Testis (tissue), 2 donors: Measurements from ENCODE around the gene PCSK7.

Experiments
- POLR2A ChIP-seq: fragments of 450-650 bp; IDR thresholded peaks from one replicate; pipeline ENCODE4 v1.6.1; 2017; ENCODE audit warnings: antibody characterized with exemption, mild to moderate bottlenecking, moderate library complexity
- TF ChIP-seq, protein P1 (sequence below), 3 experiments: fragments of 450-650 bp in 2 of 3; fragments of 200-600 bp in 1 of 3; sonication (generic) in 1 of 3; IDR thresholded peaks; one replicate each; pipeline ENCODE4 v1.5.1; 2016 to 2019; ENCODE audit warnings: antibody characterized with exemption in 3 of 3, mild to moderate bottlenecking in 2 of 3, moderate library complexity in 1 of 3

DNA sequence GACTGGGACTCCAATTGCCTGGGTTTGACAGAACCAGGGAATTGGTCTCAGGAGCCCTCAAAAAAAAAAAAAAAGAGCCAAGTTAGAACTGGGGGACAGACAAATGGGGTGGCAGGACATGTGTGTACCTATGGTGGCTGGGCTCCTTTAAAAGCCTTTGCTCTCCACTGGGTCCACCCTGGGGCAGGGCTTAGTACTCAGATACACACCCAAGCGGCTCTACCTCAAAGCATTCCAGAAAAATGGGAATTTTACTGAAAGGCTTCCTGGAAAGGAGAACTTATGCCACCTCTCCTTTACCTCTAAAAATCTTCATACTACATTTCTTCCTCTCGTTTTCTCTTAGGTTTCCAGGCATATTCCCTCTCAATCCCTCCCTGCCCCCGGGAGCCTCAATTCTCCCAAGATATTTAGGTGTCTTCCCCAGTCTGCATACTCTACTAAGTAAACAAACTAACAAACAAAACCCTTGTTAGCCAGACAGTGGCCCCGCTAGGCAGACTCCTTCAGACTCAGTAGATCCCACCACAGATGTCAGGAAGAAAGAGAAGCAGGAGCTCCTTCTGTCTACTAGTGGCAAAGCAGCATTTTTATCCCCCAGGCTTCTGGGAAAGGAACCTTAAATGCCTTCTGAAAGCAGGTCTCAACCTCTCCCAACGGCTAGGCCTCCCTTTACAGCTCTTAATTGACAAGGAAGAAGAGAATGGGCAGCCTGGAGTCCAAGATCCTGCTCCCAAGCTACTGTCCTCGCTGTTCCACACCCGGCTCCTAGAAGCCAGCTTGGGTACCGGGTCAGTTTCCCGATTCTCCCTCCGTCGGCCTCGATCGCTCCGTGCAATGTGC lies 653 bp downstream of the PCSK7 start:
- TF ChIP-seq, protein P1, sequence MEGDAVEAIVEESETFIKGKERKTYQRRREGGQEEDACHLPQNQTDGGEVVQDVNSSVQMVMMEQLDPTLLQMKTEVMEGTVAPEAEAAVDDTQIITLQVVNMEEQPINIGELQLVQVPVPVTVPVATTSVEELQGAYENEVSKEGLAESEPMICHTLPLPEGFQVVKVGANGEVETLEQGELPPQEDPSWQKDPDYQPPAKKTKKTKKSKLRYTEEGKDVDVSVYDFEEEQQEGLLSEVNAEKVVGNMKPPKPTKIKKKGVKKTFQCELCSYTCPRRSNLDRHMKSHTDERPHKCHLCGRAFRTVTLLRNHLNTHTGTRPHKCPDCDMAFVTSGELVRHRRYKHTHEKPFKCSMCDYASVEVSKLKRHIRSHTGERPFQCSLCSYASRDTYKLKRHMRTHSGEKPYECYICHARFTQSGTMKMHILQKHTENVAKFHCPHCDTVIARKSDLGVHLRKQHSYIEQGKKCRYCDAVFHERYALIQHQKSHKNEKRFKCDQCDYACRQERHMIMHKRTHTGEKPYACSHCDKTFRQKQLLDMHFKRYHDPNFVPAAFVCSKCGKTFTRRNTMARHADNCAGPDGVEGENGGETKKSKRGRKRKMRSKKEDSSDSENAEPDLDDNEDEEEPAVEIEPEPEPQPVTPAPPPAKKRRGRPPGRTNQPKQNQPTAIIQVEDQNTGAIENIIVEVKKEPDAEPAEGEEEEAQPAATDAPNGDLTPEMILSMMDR (IDR thresholded peaks at IDR 0.05) = no peak
- no peak for TF ChIP-seq POLR2A
